GM18873 (cell line): ENCODE measurements around the gene TMEM243.
"Not testable (repeated sequence)": the region's sequence is repeated elsewhere in the genome, so short reads cannot be mapped to it uniquely, and the experiment has no call there.

Experiments
- ATAC-seq: cut with Tn5 transposase; IDR thresholded peaks from one replicate; pipeline ENCODE4 v1.9.1; 2021; ENCODE audit warnings: mild to moderate bottlenecking, moderate library complexity, moderate number of reproducible peaks; ENCODE audit not compliant: unreplicated experiment, low FRiP score

Gene TMEM243

GRCh38 chr7:87213252-87213651 is 6.3 kb downstream of the TMEM243 start:
- ATAC-seq = no peak

- ATAC-seq = no peak
Observed at GRCh38 chr7:87212498-87212897, 7.0 kb downstream of the TMEM243 start.

- ATAC-seq = no peak
Observed at GRCh38 chr7:87210506-87210905, 9.0 kb downstream of the TMEM243 start.

- no peak for ATAC-seq
Observed at GRCh38 chr7:87209295-87209924, 10.1 kb downstream of the TMEM243 start.

GRCh38 chr7:87206361-87206760 is 13.2 kb downstream of the TMEM243 start:
- no peak for ATAC-seq

- ATAC-seq = not testable (repeated sequence)
Observed at GRCh38 chr7:87205701-87206100, 13.8 kb downstream of the TMEM243 start.

GRCh38 chr7:87204933-87205332 is 14.6 kb downstream of the TMEM243 start:
- ATAC-seq = no peak

- not testable (repeated sequence) for ATAC-seq
Observed at GRCh38 chr7:87203929-87204328, 15.6 kb downstream of the TMEM243 start.

GRCh38 chr7:87202705-87203104 is 16.8 kb downstream of the TMEM243 start:
- ATAC-seq = no peak

GRCh38 chr7:87202208-87202607 is 17.3 kb downstream of the TMEM243 start:
- ATAC-seq = no peak

GRCh38 chr7:87199700-87200450 is 19.7 kb downstream of the TMEM243 start:
- ATAC-seq = no peak

- ATAC-seq = no peak
Observed at GRCh38 chr7:87199241-87199640, 20.3 kb downstream of the TMEM243 start.

- no peak for ATAC-seq
Observed at GRCh38 chr7:87193912-87194311, 25.6 kb downstream of the TMEM243 start.

GRCh38 chr7:87192784-87193487 is 26.6 kb downstream of the TMEM243 start:
- no peak for ATAC-seq

GRCh38 chr7:87190783-87191182 is 28.7 kb downstream of the TMEM243 start:
- no peak for ATAC-seq

- peak; percentile 41 for ATAC-seq
Observed at GRCh38 chr7:87188930-87189329, 30.6 kb downstream of the TMEM243 start.

- ATAC-seq = no peak
Observed at GRCh38 chr7:87187120-87187519, 32.4 kb downstream of the TMEM243 start.

GRCh38 chr7:87179180-87179579 is 40.4 kb downstream of the TMEM243 start:
- ATAC-seq = no peak

GRCh38 chr7:87178320-87178719 is 41.2 kb downstream of the TMEM243 start:
- no peak for ATAC-seq

- ATAC-seq = no peak
Observed at GRCh38 chr7:87173471-87173870, 46.1 kb downstream of the TMEM243 start.

- ATAC-seq = no peak
Observed at GRCh38 chr7:87171282-87171934, 48.1 kb downstream of the TMEM243 start.
